Colon (tissue), 2 donors: ENCODE measurements around the gene CXCL9.
"Not testable (repeated sequence)": the region's sequence is repeated elsewhere in the genome, so short reads cannot be mapped to it uniquely, and the experiment has no call there.

Source experiments
- FAIRE-seq: peaks from 2 replicates; lab custom pipeline; 2012; peaks lifted over from hg19 to GRCh38; lab: Jason Lieb, UNC
- donor health status: control.
- donor health status: control.

The CXCL9 gene

GRCh38 chr4:75954811-75955210 is 52.5 kb downstream of the CXCL9 start:
- not testable (repeated sequence) for FAIRE-seq

GRCh38 chr4:75953509-75953908 is 53.8 kb downstream of the CXCL9 start:
- no peak for FAIRE-seq
